ENCODE data around the gene SLC10A7. TPM values are rescaled to one million over a fixed set of nuclear protein-coding genes. Genes with fewer than 3 reads are reported as not detected.

SLC10A7 gene
- total and polyA plus RNA-seq, 2 experiments from 2014 or later = 0.81 to 4.3 TPM

- TF ChIP-seq, protein P1, sequence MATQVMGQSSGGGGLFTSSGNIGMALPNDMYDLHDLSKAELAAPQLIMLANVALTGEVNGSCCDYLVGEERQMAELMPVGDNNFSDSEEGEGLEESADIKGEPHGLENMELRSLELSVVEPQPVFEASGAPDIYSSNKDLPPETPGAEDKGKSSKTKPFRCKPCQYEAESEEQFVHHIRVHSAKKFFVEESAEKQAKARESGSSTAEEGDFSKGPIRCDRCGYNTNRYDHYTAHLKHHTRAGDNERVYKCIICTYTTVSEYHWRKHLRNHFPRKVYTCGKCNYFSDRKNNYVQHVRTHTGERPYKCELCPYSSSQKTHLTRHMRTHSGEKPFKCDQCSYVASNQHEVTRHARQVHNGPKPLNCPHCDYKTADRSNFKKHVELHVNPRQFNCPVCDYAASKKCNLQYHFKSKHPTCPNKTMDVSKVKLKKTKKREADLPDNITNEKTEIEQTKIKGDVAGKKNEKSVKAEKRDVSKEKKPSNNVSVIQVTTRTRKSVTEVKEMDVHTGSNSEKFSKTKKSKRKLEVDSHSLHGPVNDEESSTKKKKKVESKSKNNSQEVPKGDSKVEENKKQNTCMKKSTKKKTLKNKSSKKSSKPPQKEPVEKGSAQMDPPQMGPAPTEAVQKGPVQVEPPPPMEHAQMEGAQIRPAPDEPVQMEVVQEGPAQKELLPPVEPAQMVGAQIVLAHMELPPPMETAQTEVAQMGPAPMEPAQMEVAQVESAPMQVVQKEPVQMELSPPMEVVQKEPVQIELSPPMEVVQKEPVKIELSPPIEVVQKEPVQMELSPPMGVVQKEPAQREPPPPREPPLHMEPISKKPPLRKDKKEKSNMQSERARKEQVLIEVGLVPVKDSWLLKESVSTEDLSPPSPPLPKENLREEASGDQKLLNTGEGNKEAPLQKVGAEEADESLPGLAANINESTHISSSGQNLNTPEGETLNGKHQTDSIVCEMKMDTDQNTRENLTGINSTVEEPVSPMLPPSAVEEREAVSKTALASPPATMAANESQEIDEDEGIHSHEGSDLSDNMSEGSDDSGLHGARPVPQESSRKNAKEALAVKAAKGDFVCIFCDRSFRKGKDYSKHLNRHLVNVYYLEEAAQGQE (IDR thresholded peaks at IDR 0.05; ENCODE audit: unreplicated experiment) = no peak
- TF ChIP-seq, protein P2, sequence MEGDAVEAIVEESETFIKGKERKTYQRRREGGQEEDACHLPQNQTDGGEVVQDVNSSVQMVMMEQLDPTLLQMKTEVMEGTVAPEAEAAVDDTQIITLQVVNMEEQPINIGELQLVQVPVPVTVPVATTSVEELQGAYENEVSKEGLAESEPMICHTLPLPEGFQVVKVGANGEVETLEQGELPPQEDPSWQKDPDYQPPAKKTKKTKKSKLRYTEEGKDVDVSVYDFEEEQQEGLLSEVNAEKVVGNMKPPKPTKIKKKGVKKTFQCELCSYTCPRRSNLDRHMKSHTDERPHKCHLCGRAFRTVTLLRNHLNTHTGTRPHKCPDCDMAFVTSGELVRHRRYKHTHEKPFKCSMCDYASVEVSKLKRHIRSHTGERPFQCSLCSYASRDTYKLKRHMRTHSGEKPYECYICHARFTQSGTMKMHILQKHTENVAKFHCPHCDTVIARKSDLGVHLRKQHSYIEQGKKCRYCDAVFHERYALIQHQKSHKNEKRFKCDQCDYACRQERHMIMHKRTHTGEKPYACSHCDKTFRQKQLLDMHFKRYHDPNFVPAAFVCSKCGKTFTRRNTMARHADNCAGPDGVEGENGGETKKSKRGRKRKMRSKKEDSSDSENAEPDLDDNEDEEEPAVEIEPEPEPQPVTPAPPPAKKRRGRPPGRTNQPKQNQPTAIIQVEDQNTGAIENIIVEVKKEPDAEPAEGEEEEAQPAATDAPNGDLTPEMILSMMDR (conservative IDR thresholded peaks at IDR 0.05; ENCODE audit: low read depth in 2 of 2) = no peak
- TF ChIP-seq EZH2phosphoT487 (IDR thresholded peaks at IDR 0.05; ENCODE audit: unreplicated experiment) = no peak
- TF ChIP-seq ETS1 (IDR thresholded peaks at IDR 0.05) = no peak
These were observed 140.4 kb downstream of the SLC10A7 start (continued) for GRCh38 chr4:146381263-146381872.

- Histone ChIP-seq H3F3A (replicated peaks; ENCODE audit: low read depth) (no peaks in the 10 kb centered on the region), H4K20me1 (replicated peaks; ENCODE audit: insufficient read depth) (no peaks in the 10 kb centered on the region), H3K27ac (ENCODE audit: low read depth) (no peak overlapping the region), H2AFZ (no peak overlapping the region), H3K27me3 (ENCODE audit: insufficient read depth) (no peaks in the 10 kb centered on the region), H3K4me2 (no peak overlapping the region), H3K4me1 (ENCODE audit: insufficient read depth) (peaks cover 10% of the 10 kb centered on the region; the same call in 1 of the 2 replicates), H3K36me3 (ENCODE audit: insufficient read depth) (no peaks in the 10 kb centered on the region), H3K79me2 (replicated peaks; ENCODE audit: insufficient read depth) (no peaks in the 10 kb centered on the region), H3K4me3 (no peak overlapping the region), H3K9me2 (ENCODE audit: insufficient read depth) (no peaks in the 10 kb centered on the region; the same call in 1 of the 2 replicates)
- Mint-ChIP-seq H3K36me3 (ENCODE audit: low read depth) (peaks cover 2% of the 10 kb centered on the region; the same call in 1 of the 3 replicates), H3K4me3 (no peak overlapping the region), H3K4me1 (peaks cover 14% of the 10 kb centered on the region), H3K9me3 (peaks cover 8% of the 10 kb centered on the region; the same call in 2 of the 3 replicates), H3K27ac (no peak overlapping the region), H3K27me3 (ENCODE audit: insufficient read depth, low read depth, poor library complexity) (no peaks in the 10 kb centered on the region)
- TF ChIP-seq NANOG (IDR thresholded peaks at IDR 0.05; ENCODE audit: borderline replicate concordance) (no peak), POLR2AphosphoS5 (IDR thresholded peaks at IDR 0.05; ENCODE audit: low read depth) (no peak), CREB1 (CRISPR knock-in tag; IDR thresholded peaks at IDR 0.05; ENCODE audit: low read depth) (no peak)
- no peak for DNase-seq (ENCODE audit: low spot score)
- ATAC-seq = no peak
These were observed 142.0 kb downstream of the SLC10A7 start for GRCh38 chr4:146379744-146380143.

Data from GM23338 (cell line).